ENCODE measurements around the gene PIKFYVE. TPM values are rescaled to one million over a fixed set of nuclear protein-coding genes. Genes with fewer than 3 reads are reported as not detected.
A peak's percentile ranks its signal among the peaks of the same experiment; 100 is the strongest.

Gene PIKFYVE
- total and polyA plus RNA-seq, 2 donors (not counting 1 experiment from before 2014, with no cell fraction given), result 20.3 to 80.9 TPM

DNA sequence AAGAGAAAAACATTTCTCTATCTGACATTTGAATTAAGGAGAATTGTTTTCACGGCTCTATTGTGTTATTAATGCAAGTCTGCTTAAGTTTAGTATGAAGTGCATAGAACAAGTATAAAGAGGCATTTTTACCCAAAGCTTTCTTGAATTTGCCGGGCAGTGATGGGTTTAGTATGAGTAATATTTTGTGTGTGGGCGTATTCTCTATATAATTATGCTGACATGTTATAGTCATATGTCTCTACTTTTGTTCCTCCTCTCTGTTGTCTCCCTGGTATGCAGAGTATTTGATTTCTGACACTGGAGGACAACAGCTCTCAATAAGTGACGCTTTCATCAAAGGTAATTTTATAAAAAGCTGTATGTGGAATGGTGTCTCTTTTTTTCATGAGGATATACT is 45.9 kb downstream of the PIKFYVE start:
- WGBS (ENCODE audit: insufficient coverage), result 83% methylated on average over 1 of the region's 4 CpGs
- Histone ChIP-seq H2AFZ (ENCODE audit: insufficient read depth, low read depth, low read length, poor library complexity, severe bottlenecking) (no peak overlapping the region), H3K9me3 (ENCODE audit: control extremely low read depth in 1 of 3, control insufficient read depth in 2 of 3, insufficient read depth in 1 of 3, low read length in 2 of 3) (no peaks in the 10 kb centered on the region), H3K36me3 (replicated peaks in 1 of 2; ENCODE audit: control extremely low read depth in 1 of 2, control insufficient read depth in 1 of 2, extremely low read depth in 1 of 2, insufficient read depth in 2 of 2, low read length in 1 of 2) (peaks cover 2 to 3% of the 10 kb centered on the region in 2 experiments), H3K4me2 (replicated peaks; ENCODE audit: low read depth, low read length, poor library complexity, severe bottlenecking) (peak overlapping the region; percentile 84), H3K27ac (ENCODE audit: low read length in 2 of 2) (peak overlapping the region; percentile 76 to 96), H3K9ac (ENCODE audit: low read length) (peak overlapping the region; percentile 69), H4K20me1 (ENCODE audit: control insufficient read depth, insufficient read depth, low read length, poor library complexity, severe bottlenecking) (no peaks in the 10 kb centered on the region), H3K4me3 (ENCODE audit: control extremely low read depth in 1 of 5, extremely low read depth in 1 of 5, insufficient read depth in 1 of 5, low read depth in 2 of 5, low read length in 4 of 5) (peak overlapping the region; percentile 40 to 71 (median 65)), H3K27me3 (replicated peaks in 1 of 4; ENCODE audit: control extremely low read depth in 1 of 4, control insufficient read depth in 3 of 4, insufficient read depth in 4 of 4, low read length in 3 of 4) (no peaks in the 10 kb centered on the region), H3K4me1 (ENCODE audit: control insufficient read depth in 2 of 2, insufficient read depth in 2 of 2, low read length in 2 of 2) (peaks cover 37 to 47% of the 10 kb centered on the region in 2 donors), H3K79me2 (ENCODE audit: control insufficient read depth, insufficient read depth, low read length) (peaks cover 45% of the 10 kb centered on the region)
- Mint-ChIP-seq H3K9me3 (ENCODE audit: insufficient read depth) (no peaks in the 10 kb centered on the region), H3K4me3 (peak overlapping the region; percentile 85), H3K27ac (peak overlapping the region; percentile 84), H3K4me1 (peaks cover 47% of the 10 kb centered on the region), H3K27me3 (no peaks in the 10 kb centered on the region)
- DNase-seq, result peak; percentile 56
- peak; percentile 53 for ATAC-seq (ENCODE audit: low read depth)
- intact Hi-C loops (cut with micrococcal nuclease), result loop anchor here (1.0 to 10.0 kb wide), 5 partner anchors 8 to 687 kb away; partner anchors contain the start of genes IDH1, METTL21A and PIKFYVE
- POLR2A ChIA-PET, result interaction anchor here (1.6 kb wide), 1 partner anchor 46 kb away, joined by 11 read pairs; the partner anchor contains the start of gene PIKFYVE
- TF ChIP-seq, protein P1, sequence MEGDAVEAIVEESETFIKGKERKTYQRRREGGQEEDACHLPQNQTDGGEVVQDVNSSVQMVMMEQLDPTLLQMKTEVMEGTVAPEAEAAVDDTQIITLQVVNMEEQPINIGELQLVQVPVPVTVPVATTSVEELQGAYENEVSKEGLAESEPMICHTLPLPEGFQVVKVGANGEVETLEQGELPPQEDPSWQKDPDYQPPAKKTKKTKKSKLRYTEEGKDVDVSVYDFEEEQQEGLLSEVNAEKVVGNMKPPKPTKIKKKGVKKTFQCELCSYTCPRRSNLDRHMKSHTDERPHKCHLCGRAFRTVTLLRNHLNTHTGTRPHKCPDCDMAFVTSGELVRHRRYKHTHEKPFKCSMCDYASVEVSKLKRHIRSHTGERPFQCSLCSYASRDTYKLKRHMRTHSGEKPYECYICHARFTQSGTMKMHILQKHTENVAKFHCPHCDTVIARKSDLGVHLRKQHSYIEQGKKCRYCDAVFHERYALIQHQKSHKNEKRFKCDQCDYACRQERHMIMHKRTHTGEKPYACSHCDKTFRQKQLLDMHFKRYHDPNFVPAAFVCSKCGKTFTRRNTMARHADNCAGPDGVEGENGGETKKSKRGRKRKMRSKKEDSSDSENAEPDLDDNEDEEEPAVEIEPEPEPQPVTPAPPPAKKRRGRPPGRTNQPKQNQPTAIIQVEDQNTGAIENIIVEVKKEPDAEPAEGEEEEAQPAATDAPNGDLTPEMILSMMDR (IDR thresholded peaks at IDR 0.05), result no peak
- no peak for TF ChIP-seq EZH2 (IDR thresholded peaks at IDR 0.05; ENCODE audit: borderline replicate concordance, insufficient read depth, low read depth, low read length, poor library complexity, severe bottlenecking)
- CTCF ChIA-PET, result interaction anchor here (1.0 to 2.0 kb wide), 4 partner anchors 9 to 58 kb away, joined by 3 to 7 read pairs (median 4); partner anchors contain the start of gene PIKFYVE
